Right lobe of liver (tissue), 6 donors: ENCODE data around the gene TPBGL. TPM values are rescaled to one million over a fixed set of nuclear protein-coding genes. Genes with fewer than 3 reads are reported as not detected.

Source experiments
- ATAC-seq, 4 donors: fragments of 200-7000 bp; cut with Tn5 transposase; one replicate each; pipeline ENCODE4 v1.9.1; 2020; ENCODE audit warnings: mild to moderate bottlenecking in 4 of 4, moderate library complexity in 4 of 4
- DNase-seq, 3 donors: peaks; one replicate each; pipeline ENCODE4 v3.0.0-alpha.2; 2020
- H3K27ac ChIP-seq, 3 donors: fragments of 200-600 bp; one replicate each; pipeline ENCODE4 v1.8.0; 2022
- H3K27me3 ChIP-seq, 2 donors: fragments of 200-600 bp; one replicate each; pipeline ENCODE4 v1.8.0; 2022
- H3K36me3 ChIP-seq, 4 donors: fragments of 200-600 bp; sonication (generic) in 1 of 4; one replicate each; pipeline versions ENCODE4 v1.5.1 to v1.8.0; 2017 to 2022; ENCODE audit warnings: control low read depth in 1 of 4
- H3K4me1 ChIP-seq, 4 donors: fragments of 200-600 bp; sonication (generic) in 1 of 4; one replicate each; pipeline versions ENCODE4 v1.5.1 to v1.8.0; 2017 to 2022; ENCODE audit warnings: control low read depth in 1 of 4
- H3K4me3 ChIP-seq, 3 donors: fragments of 200-600 bp; one replicate each; pipeline ENCODE4 v1.8.0; 2022
- H3K9me3 ChIP-seq, 4 donors: fragments of 200-600 bp; sonication (generic) in 1 of 4; one replicate each; pipeline versions ENCODE4 v1.5.1 to v1.8.0; 2017 to 2022; ENCODE audit warnings: control low read depth in 1 of 4
- CTCF ChIP-seq, 4 donors: fragments of 200-600 bp in 3 of 4; fragments of 450-650 bp in 1 of 4; IDR thresholded peaks; one replicate each; pipeline versions ENCODE4 v1.5.1 to v1.8.0; 2016 to 2022; ENCODE audit warnings: antibody characterized with exemption in 4 of 4, mild to moderate bottlenecking in 2 of 4
- POLR2A ChIP-seq: fragments of 450-650 bp; IDR thresholded peaks from one replicate; pipeline ENCODE4 v1.6.1; 2017; ENCODE audit warnings: antibody characterized with exemption, mild to moderate bottlenecking
- WGBS: methylation state at CpG from one replicate; pipeline ENCODE4 v1.1.6; 2018; ENCODE audit warnings: low coverage, low lambda C conversion rate; ENCODE audit not compliant: insufficient coverage; ENCODE audit errors: missing lambda C conversion rate; 5-methylcytosine and 5-hydroxymethylcytosine counted together
- intact Hi-C, 2 donors: fragments of 100-400 bp; cut with DNase I; formaldehyde crosslinking; loops; one replicate each; pipeline versions ENCODE4 v1.11.2 to v1.14.1; 2022
- total RNA-seq, 6 experiments: library from RNA; depleted of rRNA in 2 of 6; stranded (reverse); fragments of >200 nt in 2 of 6; fragmentation: NEBNext Ultra II Directional in 3 of 6; extraction: Animal tissue kit (Norgen Biotek cat#: 25700) in 3 of 6; gene quantifications; one replicate each; pipeline versions ENCODE4 v1.1.0 to v1.2.4, GENCODE V29; 2016 to 2023
- donor health status: DM: no; HTN: yes; CAD: no.
- donor health status: DM: no; HTN: no; CAD: no.
- donor health status: DM: no; HTN: no; CAD: no.
- donor health status: DM: no; HTN: yes; CAD: no.
- donor health status: DM: no; HTN: yes; CAD: no.

The TPBGL gene
- total RNA-seq, 6 experiments from 2014 or later, result not detected

- H3K27ac ChIP-seq, result no peak overlapping the region
- no peaks in the 10 kb centered on the region for H3K27me3 ChIP-seq
- WGBS, result 58% methylated on average over 7 of the region's 14 CpGs
- ATAC-seq (no peak), DNase-seq (no peak)
- H3K36me3 ChIP-seq, result peaks cover 0 to 8% (median 0%) of the 10 kb centered on the region in 4 donors
- H3K4me1 ChIP-seq, result no peaks in the 10 kb centered on the region
- no peak for TF ChIP-seq POLR2A
- TF ChIP-seq CTCF (IDR thresholded peaks at IDR 0.05), result no peak
- intact Hi-C loops, result loop anchor here in 1 of 2 donors (10.0 kb wide), 1 partner anchor 258 kb away; no protein-coding TSS in a partner anchor
- no peak overlapping the region for H3K4me3 ChIP-seq
- H3K9me3 ChIP-seq, result no peaks in the 10 kb centered on the region
Measured at GRCh38 chr11:75286826-75287465, 46.4 kb downstream of the TPBGL start.

- DNase-seq (no peak), ATAC-seq (no peak)
- Histone ChIP-seq H3K27ac (no peak overlapping the region), H3K36me3 (peaks cover 0 to 8% (median 0%) of the 10 kb centered on the region in 4 donors), H3K27me3 (no peaks in the 10 kb centered on the region), H3K9me3 (no peaks in the 10 kb centered on the region), H3K4me3 (no peak overlapping the region), H3K4me1 (no peaks in the 10 kb centered on the region)
- intact Hi-C loops, result loop anchor here in 1 of 2 donors (10.0 kb wide), 1 partner anchor 257 kb away; no protein-coding TSS in a partner anchor
- 85% methylated on average over 12 of the region's 17 CpGs for WGBS
- TF ChIP-seq CTCF (IDR thresholded peaks at IDR 0.05) (no peak), POLR2A (no peak)
Measured at GRCh38 chr11:75287579-75287978, 47.0 kb downstream of the TPBGL start.

GRCh38 chr11:75289511-75289760 lies 48.9 kb downstream of the TPBGL start:
- no peaks in the 10 kb centered on the region for H3K9me3 ChIP-seq
- TF ChIP-seq POLR2A (no peak), CTCF (IDR thresholded peaks at IDR 0.05) (no peak)
- DNase-seq (no peak), ATAC-seq (no peak)
- no peak overlapping the region for H3K27ac ChIP-seq
- H3K4me1 ChIP-seq, result no peaks in the 10 kb centered on the region
- no peaks in the 10 kb centered on the region for H3K27me3 ChIP-seq
- no peak overlapping the region for H3K4me3 ChIP-seq
- intact Hi-C loops, result loop anchor here in 1 of 2 donors (10.0 kb wide), 1 partner anchor 255 kb away; no protein-coding TSS in a partner anchor
- H3K36me3 ChIP-seq, result peaks cover 0 to 3% (median 0%) of the 10 kb centered on the region in 4 donors
- no CpG with 5 or more reads among the region's 6 CpGs for WGBS

GRCh38 chr11:75289919-75290318 lies 49.3 kb downstream of the TPBGL start:
- Histone ChIP-seq H3K36me3 (peaks cover 0 to 3% (median 0%) of the 10 kb centered on the region in 4 donors), H3K4me1 (no peaks in the 10 kb centered on the region), H3K27ac (no peak overlapping the region), H3K27me3 (no peaks in the 10 kb centered on the region), H3K9me3 (no peaks in the 10 kb centered on the region), H3K4me3 (no peak overlapping the region)
- intact Hi-C loops, result loop anchor here in 1 of 2 donors (10.0 kb wide), 1 partner anchor 255 kb away; no protein-coding TSS in a partner anchor
- WGBS, result 71% methylated on average over 1 of the region's 12 CpGs
- DNase-seq (no peak), ATAC-seq (no peak)
- TF ChIP-seq CTCF (IDR thresholded peaks at IDR 0.05) (no peak), POLR2A (no peak)
